CD4-positive, alpha-beta T cell treated with Interleukin-17A for 1 hour (primary cell): ENCODE results near the gene EIF3F.

Experiments
- DNase-seq: peaks from one replicate; pipeline ENCODE4 v3.0.0-alpha.2; 2020

Gene EIF3F

GRCh38 chr11:8023831-8024555 is 36.9 kb downstream of the EIF3F start:
- no peak for DNase-seq

GRCh38 chr11:8025123-8025522 is 38.0 kb downstream of the EIF3F start:
- no peak for DNase-seq

GRCh38 chr11:8025816-8026215 is 38.7 kb downstream of the EIF3F start:
- no peak for DNase-seq

- DNase-seq: no peak
Observed at GRCh38 chr11:8026982-8027381, 39.8 kb downstream of the EIF3F start.

- no peak for DNase-seq
Observed at GRCh38 chr11:8028766-8029165, 41.6 kb downstream of the EIF3F start.

- DNase-seq: no peak
Observed at GRCh38 chr11:8030526-8031247, 43.5 kb downstream of the EIF3F start.

- DNase-seq: no peak
Observed at GRCh38 chr11:8031248-8032115, 44.3 kb downstream of the EIF3F start.

- no peak for DNase-seq
Observed at GRCh38 chr11:8032122-8032521, 45.0 kb downstream of the EIF3F start.

- no peak for DNase-seq
Observed at GRCh38 chr11:8032576-8033304, 45.6 kb downstream of the EIF3F start.

- peak; percentile 50 for DNase-seq
Observed at GRCh38 chr11:8033305-8034105, 46.4 kb downstream of the EIF3F start.

GRCh38 chr11:8034106-8034585 is 47.0 kb downstream of the EIF3F start:
- DNase-seq: no peak

- no peak for DNase-seq
Observed at GRCh38 chr11:8034604-8035190, 47.6 kb downstream of the EIF3F start.

GRCh38 chr11:8035200-8035855 is 48.2 kb downstream of the EIF3F start:
- no peak for DNase-seq

GRCh38 chr11:8036002-8036802 is 49.1 kb downstream of the EIF3F start:
- no peak for DNase-seq

- no peak for DNase-seq
Observed at GRCh38 chr11:8036986-8037385, 49.8 kb downstream of the EIF3F start.

GRCh38 chr11:8038393-8038792 is 51.3 kb downstream of the EIF3F start:
- DNase-seq: no peak

- DNase-seq: no peak
Observed at GRCh38 chr11:8038811-8039529, 51.8 kb downstream of the EIF3F start.

GRCh38 chr11:8039530-8040260 is 52.6 kb downstream of the EIF3F start:
- DNase-seq: no peak
